Inflammatory macrophage treated with lipopolysaccharide for 1 hour (primary cell): ENCODE data around the gene DIP2A.
"Not testable (repeated sequence)": the region's sequence is repeated elsewhere in the genome, so short reads cannot be mapped to it uniquely, and the experiment has no call there.

Experiments used
- DNase-seq, 2 donors: peaks; one replicate each; pipeline ENCODE4 v3.0.0-alpha.2; 2020 to 2022

DIP2A gene

GRCh38 chr21:46425041-46425440 is 33.6 kb upstream of the DIP2A start:
- DNase-seq = no peak

- no peak for DNase-seq
Observed at GRCh38 chr21:46425571-46425970, 33.1 kb upstream of the DIP2A start.

- DNase-seq = no peak
Observed at GRCh38 chr21:46426313-46427046, 32.2 kb upstream of the DIP2A start.

- DNase-seq = no peak
Observed at GRCh38 chr21:46427516-46427915, 31.2 kb upstream of the DIP2A start.

- no peak for DNase-seq
Observed at GRCh38 chr21:46428286-46428685, 30.4 kb upstream of the DIP2A start.

- DNase-seq = no peak
Observed at GRCh38 chr21:46428987-46429710, 29.5 kb upstream of the DIP2A start.

- no peak for DNase-seq
Observed at GRCh38 chr21:46429754-46430681, 28.7 kb upstream of the DIP2A start.

- DNase-seq = no peak
Observed at GRCh38 chr21:46431448-46431847, 27.2 kb upstream of the DIP2A start.

GRCh38 chr21:46431884-46432488 is 26.7 kb upstream of the DIP2A start:
- DNase-seq = peak; percentile 48 to 60

GRCh38 chr21:46433116-46433515 is 25.6 kb upstream of the DIP2A start:
- not testable (repeated sequence) for DNase-seq

- no peak for DNase-seq
Observed at GRCh38 chr21:46434322-46434958, 24.3 kb upstream of the DIP2A start.

- DNase-seq = no peak
Observed at GRCh38 chr21:46435786-46436227, 22.9 kb upstream of the DIP2A start.

- no peak for DNase-seq
Observed at GRCh38 chr21:46436621-46437020, 22.1 kb upstream of the DIP2A start.

- DNase-seq = no peak
Observed at GRCh38 chr21:46437096-46437498, 21.6 kb upstream of the DIP2A start.

- no peak for DNase-seq
Observed at GRCh38 chr21:46437511-46437910, 21.2 kb upstream of the DIP2A start.

- no peak for DNase-seq
Observed at GRCh38 chr21:46438241-46438640, 20.4 kb upstream of the DIP2A start.

GRCh38 chr21:46439906-46440305 is 18.8 kb upstream of the DIP2A start:
- no peak for DNase-seq

GRCh38 chr21:46441331-46441730 is 17.4 kb upstream of the DIP2A start:
- no peak for DNase-seq

- DNase-seq = no peak
Observed at GRCh38 chr21:46441961-46442498, 16.7 kb upstream of the DIP2A start.

GRCh38 chr21:46442938-46443337 is 15.8 kb upstream of the DIP2A start:
- no peak for DNase-seq

- no peak for DNase-seq
Observed at GRCh38 chr21:46443910-46444309, 14.8 kb upstream of the DIP2A start.

- no peak for DNase-seq
Observed at GRCh38 chr21:46448108-46448507, 10.6 kb upstream of the DIP2A start.
